IMR-90 (cell line): ENCODE results near the gene UACA. TPM values are rescaled to one million over a fixed set of nuclear protein-coding genes. Genes with fewer than 3 reads are reported as not detected.

Source experiments
- ATAC-seq: fragments of 200-7000 bp; cut with Tn5 transposase; 2 replicates; pipeline ENCODE4 v1.9.1; 2020; ENCODE audit warnings: low read depth, mild to moderate bottlenecking, moderate library complexity
- BruUV-seq: library from RNA; stranded (reverse); fragments of 400-500 nt; replicated peaks from 2 replicates; lab custom pipeline; 2021; lab: Mats Ljungman, UMichigan
- CTCF ChIA-PET: fragments of 300-600 bp; formaldehyde crosslinking; extraction: SDS; loops from one replicate; lab custom pipeline; 2021; ENCODE audit warnings: antibody characterized with exemption; lab: Yijun Ruan, JAX
- POLR2A ChIA-PET: fragments of 300-600 bp; sonication (Branson Sonifier 250); formaldehyde crosslinking; loops from one replicate; lab custom pipeline; 2022; ENCODE audit warnings: antibody characterized with exemption; ENCODE audit not compliant: unreplicated experiment; lab: Charles Lee
- DNase-seq: peaks from one replicate; pipeline ENCODE4 v3.0.0; 2013
- H2AFZ ChIP-seq: replicated peaks from 2 replicates; pipeline ENCODE3; 2013; ENCODE audit warnings: low read length, mild to moderate bottlenecking; ENCODE audit not compliant: poor library complexity
- H2AK5ac ChIP-seq: 2 replicates; pipeline ENCODE4 v1.6.1; 2013; ENCODE audit warnings: low read depth, low read length, inconsistent platforms
- H2AK9ac ChIP-seq: replicated peaks from 2 replicates; pipeline ENCODE3; 2013; ENCODE audit warnings: mild to moderate bottlenecking, low read depth, low read length, moderate library complexity; ENCODE audit not compliant: poor library complexity
- H2BK120ac ChIP-seq: 2 replicates; pipeline ENCODE4 v1.6.1; 2013; ENCODE audit warnings: low read depth, low read length, inconsistent platforms
- H2BK15ac ChIP-seq: 3 replicates; pipeline ENCODE4 v1.6.1; 2013; ENCODE audit warnings: low read depth, low read length, inconsistent platforms
- H2BK20ac ChIP-seq: 2 replicates; pipeline ENCODE4 v1.6.1; 2013; ENCODE audit warnings: low read depth, mild to moderate bottlenecking, inconsistent platforms, low read length, moderate library complexity
- H2BK5ac ChIP-seq: 2 replicates; pipeline ENCODE4 v1.6.1; 2013; ENCODE audit warnings: mild to moderate bottlenecking, low read depth, low read length, inconsistent platforms; ENCODE audit not compliant: poor library complexity, severe bottlenecking
- H3K14ac ChIP-seq: replicated peaks from 2 replicates; pipeline ENCODE4 v1.6.1; 2013; ENCODE audit warnings: low read depth, low read length, inconsistent platforms
- H3K18ac ChIP-seq: 2 replicates; pipeline ENCODE4 v1.6.1; 2013; ENCODE audit warnings: low read depth, low read length, control low read depth
- H3K23ac ChIP-seq: 2 replicates; pipeline ENCODE4 v1.6.1; 2013; ENCODE audit warnings: low read depth, low read length, inconsistent platforms
- H3K27ac ChIP-seq: 2 replicates; pipeline ENCODE4 v1.5.1; 2013; ENCODE audit warnings: mild to moderate bottlenecking, control low read depth, low read length; ENCODE audit not compliant: insufficient read depth
- H3K27me3 ChIP-seq: 2 replicates; pipeline ENCODE4 v1.6.1; 2013; ENCODE audit warnings: low read length; ENCODE audit not compliant: control insufficient read depth, insufficient read depth
- H3K36me3 ChIP-seq: 2 replicates; pipeline ENCODE4 v1.6.1; 2013; ENCODE audit warnings: low read length, mixed read lengths; ENCODE audit not compliant: control insufficient read depth, insufficient read depth
- H3K4ac ChIP-seq: 2 replicates; pipeline ENCODE4 v1.6.1; 2013; ENCODE audit warnings: low read depth, low read length, inconsistent platforms
- H3K4me1 ChIP-seq: 2 replicates; pipeline ENCODE4 v1.6.1; 2013; ENCODE audit warnings: low read length, mixed read lengths; ENCODE audit not compliant: control insufficient read depth, insufficient read depth
- H3K4me2 ChIP-seq: 2 replicates; pipeline ENCODE4 v1.6.1; 2013; ENCODE audit warnings: low read depth, mild to moderate bottlenecking, control low read depth, low read length, moderate library complexity
- H3K4me3 ChIP-seq: 2 replicates; pipeline ENCODE4 v1.5.1; 2013; ENCODE audit warnings: low read depth, mild to moderate bottlenecking, control low read depth, low read length, moderate library complexity; ENCODE audit not compliant: insufficient read depth
- H3K56ac ChIP-seq: 2 replicates; pipeline ENCODE4 v1.6.1; 2013; ENCODE audit warnings: low read length, inconsistent platforms; ENCODE audit not compliant: insufficient read depth; ENCODE audit errors: extremely low read depth
- H3K79me1 ChIP-seq, 2 experiments: 2 replicates each; pipeline ENCODE4 v1.6.1; 2013; ENCODE audit warnings: low read length in 2 of 2, inconsistent platforms in 1 of 2, low read depth in 1 of 2
- H3K9ac ChIP-seq: 2 replicates; pipeline ENCODE4 v1.6.1; 2013; ENCODE audit warnings: low read depth, low read length, control low read depth
- H3K9me1 ChIP-seq: 2 replicates; pipeline ENCODE4 v1.6.1; 2013; ENCODE audit warnings: low read length, inconsistent platforms; ENCODE audit not compliant: insufficient read depth
- H3K9me3 ChIP-seq: 2 replicates; pipeline ENCODE4 v1.6.1; 2013; ENCODE audit warnings: low read length; ENCODE audit not compliant: control insufficient read depth, insufficient read depth
- H4K20me1 ChIP-seq: 2 replicates; pipeline ENCODE4 v1.6.1; 2013; ENCODE audit warnings: low read length, inconsistent platforms; ENCODE audit not compliant: insufficient read depth
- H4K5ac ChIP-seq: 2 replicates; pipeline ENCODE4 v1.6.1; 2013; ENCODE audit warnings: mild to moderate bottlenecking, low read depth, low read length, control low read depth
- H4K8ac ChIP-seq, 2 experiments: 2 replicates each; pipeline ENCODE4 v1.6.1; 2013; ENCODE audit warnings: low read depth in 2 of 2, low read length in 2 of 2, control low read depth in 1 of 2, inconsistent platforms in 1 of 2
- H4K91ac ChIP-seq: 2 replicates; pipeline ENCODE4 v1.6.1; 2013; ENCODE audit warnings: low read depth, low read length, inconsistent platforms; ENCODE audit not compliant: insufficient read depth
- CHD1 ChIP-seq: IDR thresholded peaks from 2 replicates; pipeline ENCODE4 v1.6.1; 2012; ENCODE audit warnings: low read depth, low read length, improper control_type of control experiment
- FOS ChIP-seq: fragments of 150-350 bp; IDR thresholded peaks from 2 replicates; pipeline ENCODE4 v1.6.1; 2016; ENCODE audit warnings: low read depth, low read length
- NFE2L2 ChIP-seq: fragments of 150-350 bp; IDR thresholded peaks from 2 replicates; pipeline ENCODE4 v1.6.1; 2016; ENCODE audit warnings: low read depth, mild to moderate bottlenecking, low read length
- WGBS, 2 experiments: methylation state at CpG; one replicate each; pipeline versions ENCODE4 v1.1.5 to v1.1.7; 2013; ENCODE audit warnings: missing lambda C conversion rate in 2 of 2; ENCODE audit not compliant: insufficient read length in 1 of 2; ENCODE audit errors: extremely low coverage in 2 of 2; 5-methylcytosine and 5-hydroxymethylcytosine counted together
- dilution Hi-C: fragments of 300-500 bp; cut with HindIII; formaldehyde crosslinking; loops from one replicate; pipeline ENCODE4 v1.14.3; 2018; ENCODE audit warnings: low sequenced_read_pairs; ENCODE audit not compliant: unreplicated experiment
- in situ Hi-C: fragments of 300-500 bp; cut with MboI; formaldehyde crosslinking; loops from 3 replicates; pipeline ENCODE4 v1.14.3; 2019; ENCODE audit warnings: low sequenced_read_pairs, inconsistent platforms, mixed read lengths
- intact Hi-C: fragments of 100-400 bp; cut with micrococcal nuclease; formaldehyde crosslinking; loops from 2 replicates; pipeline ENCODE4 v1.10.0; 2022
- polyA plus RNA-seq, 3 experiments: library from polyadenylated mRNA; depleted of rRNA; stranded (reverse); fragments of >200 nt; gene quantifications; 2 replicates each; pipeline ENCODE4 v1.2.3, GENCODE V29; 2012; ENCODE audit warnings: low replicate concordance in 1 of 3
- total RNA-seq: library from RNA; depleted of rRNA; stranded (reverse); fragments of >200 nt; gene quantifications from 2 replicates; pipeline ENCODE4 v1.2.3, GENCODE V29; 2012

The UACA gene
- total and polyA plus RNA-seq, 2 of the 4 experiments (the other 2 are of a cell fraction) = 156 to 507 TPM

- peak overlapping the region in 1 of 2 experiments; percentile 40; a peak in 2 of 4 replicates for H4K8ac ChIP-seq
- no peak overlapping the region for H3K14ac ChIP-seq
- TF ChIP-seq FOS (no peak), NFE2L2 (no peak), CHD1 (no peak)
- dilution Hi-C loops (no loop called here), intact Hi-C loops (no loop called here), in situ Hi-C loops (no loop called here)
- no peak overlapping the region for H2AK5ac ChIP-seq
- H3K4ac ChIP-seq = peak overlapping the region; percentile 60; the same call in 1 of the 2 replicates
- H3K9ac ChIP-seq = no peak overlapping the region
- H3K27ac ChIP-seq = no peak overlapping the region
- no peak overlapping the region for H3K56ac ChIP-seq
- no peak overlapping the region for H3K4me3 ChIP-seq
- H3K4me2 ChIP-seq = no peak overlapping the region
- H3K27me3 ChIP-seq = no peaks in the 10 kb centered on the region
- 0 out of 2 replicates have a peak, but pooled peaks cover 6% of the 10 kb centered on the region for H4K20me1 ChIP-seq
- H3K36me3 ChIP-seq = peaks cover 11% of the 10 kb centered on the region
- no peak overlapping the region; the same call in 2 of the 3 replicates for H2BK15ac ChIP-seq
- peak overlapping the region; percentile 45 for H2BK5ac ChIP-seq
- no peak overlapping the region for H2AFZ ChIP-seq
- no peak overlapping the region for H2BK120ac ChIP-seq
- no peak overlapping the region for H4K5ac ChIP-seq
- no peak overlapping the region for H4K91ac ChIP-seq
- WGBS, 2 experiments = no CpG with 5 or more reads among the region's 2 CpGs
- peaks cover 6% of the 10 kb centered on the region for H3K4me1 ChIP-seq
- peaks cover 7% of the 10 kb centered on the region; the same call in 1 of the 2 replicates for H3K9me1 ChIP-seq
- H3K23ac ChIP-seq = peak overlapping the region; percentile 93
- H3K9me3 ChIP-seq = no peaks in the 10 kb centered on the region
- ATAC-seq (no peak), DNase-seq (no peak)
- BruUV-seq = no TSS peak
- peaks cover 18 to 50% of the 10 kb centered on the region in 2 experiments for H3K79me1 ChIP-seq
- ChIA-PET CTCF (interaction anchor here (0.8 kb wide), 1 partner anchor 35 kb away, joined by 3 read pairs; no protein-coding TSS in a partner anchor), POLR2A (no interaction called here)
- H2AK9ac ChIP-seq = no peak overlapping the region
- H2BK20ac ChIP-seq = no peak overlapping the region
- no peak overlapping the region for H3K18ac ChIP-seq
Observed at GRCh38 chr15:70690021-70690420, 73.3 kb downstream of the UACA start.
